Activated CD8-positive, alpha-beta T cell treated with anti-CD3 and anti-CD28 coated beads for 36 hours (primary cell): ENCODE measurements around the gene METTL15. TPM values are rescaled to one million over a fixed set of nuclear protein-coding genes. Genes with fewer than 3 reads are reported as not detected.

Source experiments
- ATAC-seq: fragments of 200-7000 bp; cut with Tn5 transposase; one replicate; pipeline ENCODE4 v1.10.0; 2021; ENCODE audit warnings: mild to moderate bottlenecking, moderate library complexity
- CTCF ChIA-PET: fragments of 350-600 bp; sonication (Branson Sonifier 250); formaldehyde crosslinking; loops from one replicate; lab custom pipeline; 2021; ENCODE audit warnings: antibody characterized with exemption; lab: Charles Lee
- POLR2A ChIA-PET: fragments of 350-600 bp; sonication (Branson Sonifier 250); formaldehyde crosslinking; loops from one replicate; lab custom pipeline; 2021; ENCODE audit warnings: antibody characterized with exemption; lab: Charles Lee
- DNase-seq: peaks from one replicate; pipeline ENCODE4 v3.0.0-alpha.2; 2020
- H3K27ac Mint-ChIP-seq: one replicate; pipeline ENCODE4 v1.8.0; 2021; ENCODE audit warnings: mild to moderate bottlenecking, mixed read lengths
- H3K27me3 Mint-ChIP-seq: one replicate; pipeline ENCODE4 v1.8.0; 2021; ENCODE audit warnings: mixed read lengths
- H3K36me3 Mint-ChIP-seq: one replicate; pipeline ENCODE4 v1.8.0; 2021; ENCODE audit warnings: low read depth, mixed read lengths
- H3K4me1 Mint-ChIP-seq: one replicate; pipeline ENCODE4 v1.8.0; 2021; ENCODE audit warnings: low read depth, mixed read lengths
- H3K4me3 Mint-ChIP-seq: one replicate; pipeline ENCODE4 v1.8.0; 2021; ENCODE audit warnings: mild to moderate bottlenecking, moderate library complexity, mixed read lengths
- H3K9me3 Mint-ChIP-seq: one replicate; pipeline ENCODE4 v1.8.0; 2021; ENCODE audit warnings: mixed read lengths
- CTCF ChIP-seq: fragments of 200-600 bp; IDR thresholded peaks from one replicate; pipeline ENCODE4 v1.8.0; 2022; ENCODE audit warnings: antibody characterized with exemption, mild to moderate bottlenecking
- intact Hi-C: fragments of 100-400 bp; cut with micrococcal nuclease; formaldehyde crosslinking; loops from one replicate; pipeline ENCODE4 v1.10.0; 2022
- total RNA-seq, 2 experiments: library from RNA; stranded (reverse); gene quantifications; one replicate each; pipeline ENCODE4 v1.2.3, GENCODE V29; 2021

Gene METTL15
- total RNA-seq, 2 experiments from 2014 or later: 19.4 to 20.4 TPM

GRCh38 chr11:28343304-28344233 is 235.4 kb downstream of the METTL15 start:
- intact Hi-C loops: no loop called here
- DNase-seq (no peak), ATAC-seq (no peak)
- H3K9me3 Mint-ChIP-seq: peaks cover 15% of the 10 kb centered on the region
- no peak overlapping the region for H3K27ac Mint-ChIP-seq
- no peaks in the 10 kb centered on the region for H3K27me3 Mint-ChIP-seq
- ChIA-PET POLR2A (no interaction called here), CTCF (no interaction called here)
- H3K36me3 Mint-ChIP-seq: peaks cover 2% of the 10 kb centered on the region
- H3K4me3 Mint-ChIP-seq: no peak overlapping the region
- no peak for TF ChIP-seq CTCF
- H3K4me1 Mint-ChIP-seq: no peaks in the 10 kb centered on the region

GRCh38 chr11:28346209-28346608 is 238.0 kb downstream of the METTL15 start:
- ChIA-PET CTCF (no interaction called here), POLR2A (no interaction called here)
- Mint-ChIP-seq H3K27me3 (no peaks in the 10 kb centered on the region), H3K4me3 (no peak overlapping the region), H3K4me1 (no peaks in the 10 kb centered on the region), H3K36me3 (no peaks in the 10 kb centered on the region), H3K9me3 (no peaks in the 10 kb centered on the region), H3K27ac (no peak overlapping the region)
- no peak for TF ChIP-seq CTCF
- DNase-seq: no peak
- intact Hi-C loops: no loop called here
- ATAC-seq: no peak

GRCh38 chr11:28346721-28347120 is 238.5 kb downstream of the METTL15 start:
- Mint-ChIP-seq H3K36me3 (no peaks in the 10 kb centered on the region), H3K9me3 (no peaks in the 10 kb centered on the region), H3K27me3 (no peaks in the 10 kb centered on the region), H3K4me3 (no peak overlapping the region), H3K27ac (no peak overlapping the region), H3K4me1 (no peaks in the 10 kb centered on the region)
- ATAC-seq (no peak), DNase-seq (no peak)
- no peak for TF ChIP-seq CTCF
- intact Hi-C loops: no loop called here
- POLR2A ChIA-PET: no interaction called here
- CTCF ChIA-PET: no interaction called here

GRCh38 chr11:28347371-28347770 is 239.2 kb downstream of the METTL15 start:
- intact Hi-C loops: no loop called here
- no peak for ATAC-seq
- no peaks in the 10 kb centered on the region for H3K4me1 Mint-ChIP-seq
- H3K4me3 Mint-ChIP-seq: no peak overlapping the region
- DNase-seq: no peak
- no peaks in the 10 kb centered on the region for H3K36me3 Mint-ChIP-seq
- H3K27me3 Mint-ChIP-seq: no peaks in the 10 kb centered on the region
- no peaks in the 10 kb centered on the region for H3K9me3 Mint-ChIP-seq
- no peak for TF ChIP-seq CTCF
- ChIA-PET CTCF (no interaction called here), POLR2A (no interaction called here)
- no peak overlapping the region for H3K27ac Mint-ChIP-seq

- ChIA-PET POLR2A (no interaction called here), CTCF (no interaction called here)
- Mint-ChIP-seq H3K9me3 (no peaks in the 10 kb centered on the region), H3K36me3 (no peaks in the 10 kb centered on the region), H3K27me3 (no peaks in the 10 kb centered on the region), H3K27ac (no peak overlapping the region), H3K4me3 (no peak overlapping the region), H3K4me1 (no peaks in the 10 kb centered on the region)
- intact Hi-C loops: no loop called here
- TF ChIP-seq CTCF: no peak
- no peak for ATAC-seq
- DNase-seq: no peak
These were observed 242.0 kb downstream of the METTL15 start for GRCh38 chr11:28350216-28350615.
